ENCODE results near the gene PPP4R2. TPM values are rescaled to one million over a fixed set of nuclear protein-coding genes. Genes with fewer than 3 reads are reported as not detected.
"Not testable (repeated sequence)": the region's sequence is repeated elsewhere in the genome, so short reads cannot be mapped to it uniquely, and the experiment has no call there.

The PPP4R2 gene
- total and polyA plus RNA-seq, 3 donors from 2014 or later = 38.1 to 68.2 (median 67.7) TPM

- H3K4me3 ChIP-seq = no peak overlapping the region
- WGBS, 2 donors = 32 to 41% methylated on average over 5 of the region's 5 CpGs
- no peak overlapping the region for H3K27ac ChIP-seq
- no peaks in the 10 kb centered on the region for H3K27me3 ChIP-seq
- DNase-seq = no peak
- intact Hi-C loops (cut with DNase I; ENCODE audit: low total_unique reads) = no loop called here
- H3K9me3 ChIP-seq = no peaks in the 10 kb centered on the region
- H3K36me3 ChIP-seq (ENCODE audit: low read depth, missing control alignments) = no peaks in the 10 kb centered on the region
- no peak for TF ChIP-seq POLR2A (IDR thresholded peaks at IDR 0.05)
- peak in 2 of 3 experiments; percentile 38 to 44 for TF ChIP-seq CTCF (IDR thresholded peaks at IDR 0.05)
- peaks cover 20% of the 10 kb centered on the region for H3K4me1 ChIP-seq
Measured at GRCh38 chr3:73056014-73056844, 59.6 kb downstream of the PPP4R2 start.

GRCh38 chr3:73056845-73057150, 60.2 kb downstream of the PPP4R2 start:
- H3K4me1 ChIP-seq = peaks cover 26% of the 10 kb centered on the region
- DNase-seq = no peak
- intact Hi-C loops (cut with DNase I; ENCODE audit: low total_unique reads) = no loop called here
- TF ChIP-seq CTCF (IDR thresholded peaks at IDR 0.05) (no peak), POLR2A (IDR thresholded peaks at IDR 0.05) (no peak)
- no peaks in the 10 kb centered on the region for H3K27me3 ChIP-seq
- H3K9me3 ChIP-seq = no peaks in the 10 kb centered on the region
- no peaks in the 10 kb centered on the region for H3K36me3 ChIP-seq (ENCODE audit: low read depth, missing control alignments)
- no peak overlapping the region for H3K27ac ChIP-seq
- H3K4me3 ChIP-seq = no peak overlapping the region

GRCh38 chr3:73060302-73060723, 63.7 kb downstream of the PPP4R2 start:
- DNase-seq = no peak
- Histone ChIP-seq H3K4me1 (peaks cover 30% of the 10 kb centered on the region), H3K27ac (no peak overlapping the region), H3K9me3 (no peaks in the 10 kb centered on the region), H3K36me3 (ENCODE audit: low read depth, missing control alignments) (no peaks in the 10 kb centered on the region), H3K27me3 (no peaks in the 10 kb centered on the region), H3K4me3 (no peak overlapping the region)
- WGBS, 2 donors = 76 to 94% methylated on average over 1 of the region's 1 CpG
- TF ChIP-seq CTCF (IDR thresholded peaks at IDR 0.05) (no peak), POLR2A (IDR thresholded peaks at IDR 0.05) (no peak)
- intact Hi-C loops (cut with DNase I; ENCODE audit: low total_unique reads) = no loop called here

- Histone ChIP-seq H3K9me3 (no peaks in the 10 kb centered on the region), H3K4me1 (peaks cover 25% of the 10 kb centered on the region), H3K27me3 (no peaks in the 10 kb centered on the region), H3K36me3 (ENCODE audit: low read depth, missing control alignments) (no peaks in the 10 kb centered on the region), H3K27ac (no peak within 1 kb of the TSS), H3K4me3 (no peak within 1 kb of the TSS)
- DNase-seq = no peak
- intact Hi-C loops (cut with DNase I; ENCODE audit: low total_unique reads) = no loop called here
- 61 to 66% methylated on average over 2 of the region's 2 CpGs for WGBS, 2 donors
- no peak for TF ChIP-seq POLR2A (IDR thresholded peaks at IDR 0.05)
- no peak for TF ChIP-seq CTCF (IDR thresholded peaks at IDR 0.05)
Measured at GRCh38 chr3:73061416-73061815, 64.8 kb downstream of the PPP4R2 start, which contains the start of gene EBLN2. Gene EBLN2, plus strand, starts transcription at chr3:73061659. Its CDS starts 423 bp downstream, at chr3:73062082.

- H3K4me3 ChIP-seq; intact Hi-C loops (cut with DNase I; ENCODE audit: low total_unique reads); H3K27ac ChIP-seq; H3K36me3 ChIP-seq (ENCODE audit: low read depth, missing control alignments); DNase-seq; H3K27me3 ChIP-seq; H3K9me3 ChIP-seq: not testable (repeated sequence)
- H3K4me1 ChIP-seq = peaks cover 17% of the 10 kb centered on the region
Measured at GRCh38 chr3:73066243-73066642, 69.6 kb downstream of the PPP4R2 start.
